ENCODE results near the gene ALOXE3.
"Not testable (repeated sequence)": the region's sequence is repeated elsewhere in the genome, so short reads cannot be mapped to it uniquely, and the experiment has no call there.

ALOXE3 gene

DNA sequence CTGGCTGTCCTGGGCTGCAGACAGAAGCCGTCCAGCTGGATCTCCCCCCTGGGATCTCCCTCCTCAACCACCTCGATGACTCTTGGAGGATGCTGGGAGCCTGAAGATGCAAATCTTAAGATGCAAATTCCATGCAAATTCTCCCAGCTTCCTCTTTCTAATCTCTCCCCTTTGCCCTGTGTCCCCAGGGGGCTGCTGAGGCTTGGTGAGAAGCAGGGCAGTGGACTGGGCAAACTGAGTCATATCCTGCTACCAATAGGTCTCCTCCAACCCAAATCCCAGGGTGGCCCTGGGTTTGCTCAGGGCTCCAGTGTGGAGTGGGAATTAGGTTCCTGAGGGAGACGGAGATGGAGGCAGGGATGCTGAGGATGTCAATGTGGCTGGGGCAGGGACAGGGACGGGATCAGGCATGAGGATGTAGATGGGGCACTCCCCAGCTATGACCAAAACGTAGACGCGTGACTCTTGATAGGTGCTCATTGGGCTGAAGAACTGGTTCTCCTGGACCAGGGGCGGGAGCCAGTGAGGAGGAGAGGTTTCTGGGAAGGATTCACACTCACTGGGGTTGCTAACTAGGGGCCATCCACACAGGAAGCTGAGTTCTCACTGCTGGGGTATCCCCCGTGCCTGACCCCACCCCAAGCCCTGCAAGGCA is 27.2 kb downstream of the ALOXE3 start:
- no peak for DNase-seq

DNA sequence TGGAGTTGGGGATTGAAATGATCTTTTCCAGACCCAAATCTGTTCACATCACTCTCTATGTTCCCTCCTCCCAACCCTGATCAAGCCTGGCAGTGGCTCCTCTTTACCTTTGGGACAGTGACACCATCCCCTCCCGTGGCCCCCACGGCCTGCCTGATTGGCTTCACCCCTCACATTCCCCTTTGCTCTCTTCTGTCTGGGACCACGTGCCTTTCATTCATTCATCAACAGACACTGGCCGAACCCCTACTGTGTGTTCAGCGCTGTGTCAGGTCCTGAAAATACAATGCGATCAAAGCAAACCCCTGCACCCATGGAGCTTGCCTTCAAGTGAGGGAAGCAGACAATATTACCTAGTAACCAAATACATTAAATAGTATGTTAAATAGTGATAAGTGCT is 28.6 kb downstream of the ALOXE3 start:
- no peak for DNase-seq

DNA sequence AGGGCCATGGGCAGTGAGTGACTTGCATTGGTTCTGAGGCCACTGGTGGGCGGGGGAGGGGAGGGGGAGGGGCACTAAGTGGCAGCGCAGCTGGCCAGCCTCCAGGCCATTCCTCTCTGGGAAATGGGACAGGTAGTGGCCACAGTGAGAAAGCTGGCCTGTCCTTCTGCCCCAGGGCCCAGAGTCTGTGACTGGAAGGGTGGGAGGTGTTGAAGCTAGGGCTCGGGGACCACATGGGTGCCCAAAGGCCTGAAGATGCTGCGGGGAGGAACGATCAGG is 30.4 kb downstream of the ALOXE3 start:
- no peak for DNase-seq

DNA sequence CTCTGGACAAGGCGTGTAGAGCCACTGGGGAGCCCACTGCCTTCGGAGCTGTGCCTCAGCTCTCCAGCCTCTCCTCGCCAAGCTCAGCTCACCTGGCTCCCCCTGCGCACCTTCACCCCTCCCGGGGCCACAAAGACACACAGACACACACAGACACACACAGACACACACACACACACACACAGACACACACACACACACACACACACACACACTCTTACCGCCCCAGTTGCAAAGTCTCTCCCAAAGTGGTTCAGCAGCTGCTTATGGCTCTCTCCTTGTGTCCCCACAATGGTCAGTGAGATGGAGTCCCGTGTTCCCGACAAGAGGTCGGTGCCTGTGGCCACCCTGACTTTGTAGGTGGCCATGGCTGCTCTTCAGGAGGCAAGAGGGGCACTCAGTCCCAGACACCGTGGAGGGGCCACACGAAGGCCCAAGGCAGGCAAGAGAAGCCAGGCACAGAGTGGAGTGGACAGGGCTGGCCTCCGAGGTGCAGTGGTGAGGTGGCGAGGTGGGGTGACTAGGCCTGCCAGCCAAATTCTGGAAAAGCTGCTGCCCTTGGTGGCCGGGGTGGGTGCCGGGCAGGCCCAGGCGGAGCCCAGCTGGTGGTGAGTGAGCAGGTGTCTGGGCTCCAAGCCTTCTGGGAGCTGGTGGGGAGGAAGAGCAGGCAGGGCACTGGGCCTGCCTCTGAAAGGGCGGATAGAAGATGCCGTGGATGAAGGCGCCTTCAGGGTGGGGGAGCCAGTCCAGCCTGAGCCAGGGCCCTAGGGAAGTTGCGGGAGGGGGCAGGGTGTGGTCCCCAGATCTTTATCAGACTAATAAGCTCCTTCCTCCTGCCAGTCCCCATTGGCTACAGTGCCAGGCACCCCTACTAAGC is 31.0 kb downstream of the ALOXE3 start, which contains the start of gene ALOX12B:
TSS of gene ALOX12B (minus strand) at position 642 of the 877 bp plus-strand sequence. CDS start at position 368, 274 bp downstream.
- DNase-seq = no peak

DNA sequence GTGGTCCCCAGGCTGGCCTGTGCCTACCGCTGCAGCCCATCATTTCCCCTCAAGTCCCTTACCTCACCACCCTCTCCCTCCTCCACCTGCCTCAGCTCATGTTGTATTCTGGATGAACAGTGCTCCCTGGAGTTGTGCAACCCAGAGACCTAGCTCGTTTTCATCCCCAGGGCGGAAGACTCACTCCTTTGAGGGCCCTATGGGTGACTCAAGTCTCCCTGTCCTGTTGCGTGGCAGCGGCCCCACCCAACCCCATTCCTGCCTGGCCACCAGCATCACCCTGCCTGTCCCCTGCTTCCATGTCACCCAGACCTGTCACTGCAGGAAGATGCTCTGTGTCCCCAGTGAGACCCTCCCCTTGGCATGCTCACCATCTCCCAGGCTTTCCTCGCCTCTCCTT is 34.1 kb downstream of the ALOXE3 start:
- no peak for DNase-seq

DNA sequence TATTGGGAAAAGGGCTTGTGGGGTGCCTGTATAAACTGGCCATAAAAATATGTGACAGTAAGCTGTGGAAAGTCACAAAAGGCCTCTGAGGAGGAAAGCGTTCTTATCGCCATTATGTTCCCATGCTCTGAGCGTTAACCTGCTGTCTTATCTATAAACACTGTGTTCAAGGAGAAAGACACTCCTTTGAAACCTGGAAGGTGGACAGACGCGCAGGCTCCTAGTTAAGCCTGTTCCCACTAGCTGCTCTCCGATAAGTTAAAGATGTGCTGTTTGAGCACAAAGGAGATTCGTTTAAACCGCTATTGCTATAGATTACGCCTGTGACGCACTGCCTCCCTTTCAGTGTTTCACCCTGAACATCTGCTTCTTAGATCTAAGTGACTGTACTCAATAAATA is 36.0 kb downstream of the ALOXE3 start:
- DNase-seq = no peak

DNA sequence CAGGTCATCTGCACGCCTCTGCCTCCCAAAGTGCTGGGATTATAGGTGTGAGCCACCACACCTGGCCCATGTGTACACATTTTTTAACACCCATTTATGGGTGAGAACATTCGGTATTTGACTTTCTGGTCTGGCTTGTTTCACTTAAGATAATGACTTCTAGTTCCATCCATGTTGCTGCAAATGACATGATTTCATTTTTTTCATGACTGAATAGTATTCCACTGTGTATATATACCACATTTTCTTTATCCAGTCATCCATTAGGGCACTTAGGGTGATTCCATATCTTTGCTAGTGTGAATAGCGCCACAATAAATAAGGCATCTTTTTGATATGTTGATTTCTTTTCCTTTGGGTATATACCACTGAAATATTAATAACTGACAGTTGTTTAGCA is 36.4 kb downstream of the ALOXE3 start:
- DNase-seq = no peak

DNA sequence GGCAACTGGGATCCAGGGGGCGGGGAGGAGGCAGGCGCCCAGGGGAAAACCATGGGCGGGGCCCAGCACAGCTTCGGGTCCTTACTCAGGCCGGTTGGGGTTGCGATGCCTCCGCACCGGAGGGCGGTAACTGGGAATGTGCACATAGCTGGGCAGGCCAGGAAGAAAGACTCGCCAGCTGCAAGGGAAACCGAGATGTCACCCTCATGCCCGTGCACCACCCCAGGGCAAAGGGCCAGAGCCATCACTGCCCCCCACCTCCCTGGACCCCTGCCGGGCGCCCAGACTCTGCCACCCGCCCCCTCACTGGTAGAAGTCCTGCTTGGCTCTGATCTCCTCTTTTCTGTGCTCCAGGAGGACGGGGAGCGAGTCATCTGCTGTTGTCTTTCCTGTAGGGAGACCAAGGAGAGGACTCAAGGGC is 37.5 kb downstream of the ALOXE3 start:
- no peak for DNase-seq

DNA sequence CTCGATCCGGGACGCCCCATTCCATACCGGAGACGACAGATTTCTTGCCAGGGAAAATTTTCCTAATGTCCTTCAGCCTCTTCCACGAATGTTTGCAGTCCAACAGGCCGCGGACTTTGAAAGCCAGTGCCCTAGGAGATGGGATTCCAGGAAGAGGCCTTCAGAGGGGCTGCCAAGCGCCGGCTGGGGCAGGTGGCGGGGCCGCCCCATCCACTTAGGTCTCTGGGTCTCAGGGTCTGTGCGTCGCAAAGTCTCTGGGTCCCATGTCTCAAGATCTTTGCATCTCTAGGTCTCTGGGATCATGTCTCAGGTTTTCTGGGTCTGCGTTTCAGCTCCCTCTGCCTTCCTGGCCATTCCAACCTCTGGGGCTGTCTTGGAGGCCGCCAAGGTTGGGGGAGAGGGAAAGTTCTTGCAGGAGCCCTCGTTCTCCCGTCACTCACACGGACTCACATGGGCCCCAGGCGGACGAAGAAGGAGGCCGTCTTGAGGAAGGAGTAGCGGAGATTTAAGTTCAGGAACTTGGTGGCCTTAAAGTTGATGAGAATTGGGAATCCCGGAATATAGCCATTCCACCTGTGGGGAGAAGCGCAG is 38.0 kb downstream of the ALOXE3 start:
- DNase-seq = no peak

DNA sequence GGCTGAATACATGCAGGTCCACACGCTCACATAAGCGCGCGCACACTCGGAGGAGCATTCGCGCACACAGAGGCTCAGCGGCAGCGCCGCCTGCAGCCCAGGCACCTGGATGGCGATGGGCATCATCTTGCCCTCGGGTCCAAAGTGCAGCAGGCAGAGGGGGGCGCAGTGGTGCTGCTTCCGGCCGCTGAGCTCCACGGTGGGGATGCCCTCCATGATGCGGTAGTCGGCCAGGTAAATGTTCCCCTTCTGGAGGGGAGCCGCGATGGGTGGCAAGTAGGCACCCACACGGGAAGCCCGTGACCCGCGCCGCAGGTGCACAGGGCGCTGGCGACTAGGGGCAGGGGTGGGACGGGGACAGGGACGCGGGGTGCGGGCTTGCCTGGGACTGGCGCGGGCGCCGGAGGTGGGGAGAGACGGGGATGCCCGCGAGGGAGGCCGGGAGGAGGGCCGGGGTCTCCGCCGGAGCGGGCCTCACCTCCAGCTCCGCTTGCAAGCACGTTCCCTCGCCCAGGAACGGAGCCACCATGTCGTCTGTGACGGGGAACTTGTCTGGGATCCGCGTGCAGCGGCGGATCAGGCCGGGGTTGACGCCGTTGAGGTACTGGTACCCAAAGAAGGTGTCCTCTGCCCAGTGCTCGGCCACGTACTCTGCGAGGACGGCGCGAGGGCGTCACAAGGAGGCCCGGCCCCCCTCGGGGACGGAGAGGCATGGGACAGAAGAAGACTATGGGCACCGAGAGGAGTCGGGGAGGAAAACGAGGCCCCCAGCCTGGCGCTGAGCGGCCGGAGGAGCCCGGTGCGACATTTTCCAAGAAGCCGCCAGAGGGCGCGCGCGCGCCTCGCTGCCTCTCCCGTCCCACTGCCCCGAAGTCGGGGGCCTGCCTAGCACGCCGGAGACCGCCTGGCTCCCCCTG is 38.8 kb downstream of the ALOXE3 start:
- peak; percentile 83 to 84 for DNase-seq

DNA sequence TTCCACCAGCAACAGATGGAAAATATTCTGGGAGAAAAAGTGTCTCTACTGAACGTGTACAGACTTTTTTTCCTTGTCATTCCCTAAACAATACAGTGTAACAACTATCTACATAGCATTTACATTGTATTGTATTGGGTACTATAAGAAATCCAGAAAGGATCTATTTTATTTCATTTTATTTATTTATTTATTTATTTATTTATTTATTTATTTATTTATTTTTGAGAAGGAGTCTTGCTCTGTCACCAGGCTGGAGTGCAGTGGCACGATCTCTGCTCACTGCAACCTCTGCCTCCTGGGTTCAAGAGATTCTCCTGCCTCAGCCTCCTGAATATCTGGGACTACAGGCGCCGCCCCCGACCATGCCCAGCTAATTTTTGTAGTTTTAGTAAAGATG is 40.4 kb downstream of the ALOXE3 start:
- DNase-seq = not testable (repeated sequence)

DNA sequence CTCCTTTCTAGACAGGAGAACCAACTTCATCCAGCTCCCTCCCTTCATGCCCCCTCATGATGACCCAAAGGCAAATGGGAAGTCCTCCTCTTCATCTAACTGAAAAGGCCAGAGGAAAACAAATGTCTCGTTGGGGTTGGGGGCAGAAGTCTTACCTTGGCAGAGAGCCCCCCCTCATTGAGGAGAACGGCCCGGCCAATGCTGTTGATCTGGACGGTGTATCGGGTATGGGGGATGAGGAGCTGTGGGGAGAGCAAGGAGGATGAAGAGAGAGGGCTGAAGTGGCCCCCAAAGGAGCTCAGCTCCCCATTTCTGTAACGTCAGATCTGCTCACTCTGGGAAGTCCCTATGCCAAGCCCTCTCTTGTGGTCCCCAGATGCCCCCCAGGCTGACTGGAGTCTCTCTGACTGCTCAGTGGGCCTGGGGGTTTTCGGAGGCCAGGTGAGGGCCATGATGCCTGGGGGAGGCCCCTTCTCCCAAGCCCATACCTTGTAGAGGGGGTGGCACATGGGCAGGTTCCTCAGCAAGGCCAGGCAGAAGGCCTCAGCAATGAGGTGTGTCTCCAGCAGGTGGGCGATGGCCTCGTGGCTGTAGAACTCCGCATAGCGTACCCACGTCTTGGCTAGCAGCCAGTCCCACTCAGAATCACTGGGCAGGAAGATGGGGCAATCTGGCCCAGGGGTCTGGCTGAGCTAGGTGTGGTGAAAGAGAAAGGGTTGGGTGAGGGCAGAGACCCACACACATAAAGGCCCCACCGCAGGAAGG is 41.6 kb downstream of the ALOXE3 start:
- no peak for DNase-seq

DNA sequence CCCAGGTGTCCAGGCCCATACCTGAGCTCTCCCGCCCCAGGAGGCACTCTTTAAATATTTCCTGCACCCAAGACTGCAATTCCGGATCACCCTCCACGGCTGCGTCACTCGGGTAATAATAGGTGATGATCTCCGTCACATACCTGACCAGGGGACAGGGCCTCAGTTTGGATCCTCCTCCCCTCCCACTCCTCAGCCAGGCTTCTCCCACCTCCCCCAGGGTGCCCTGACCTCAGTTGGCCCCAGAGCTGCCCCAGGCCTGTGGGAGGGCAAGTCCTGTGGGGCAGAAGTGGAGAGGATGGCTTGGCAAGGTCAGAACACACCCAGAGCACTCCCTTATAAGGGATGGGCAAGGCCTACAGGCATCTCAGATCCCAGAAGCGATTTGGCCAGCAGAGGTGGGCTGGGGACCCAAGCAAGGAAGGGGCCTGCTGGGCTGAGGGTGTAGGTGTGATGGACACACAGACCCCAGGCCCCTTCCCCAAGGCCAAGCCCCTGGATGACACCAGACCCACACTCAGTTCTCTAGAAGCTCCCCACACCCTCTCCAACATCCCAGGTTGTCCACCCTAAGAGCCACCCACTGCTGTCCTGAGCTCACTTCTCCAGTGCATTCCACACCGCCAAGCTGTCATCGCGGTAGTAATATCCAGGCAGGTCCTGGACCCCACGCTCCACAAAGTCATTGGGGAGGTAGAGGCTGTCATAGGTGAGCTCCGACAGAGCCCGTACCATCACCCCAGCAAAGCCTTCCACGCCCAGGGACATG is 42.6 kb downstream of the ALOXE3 start:
- DNase-seq = no peak

DNA sequence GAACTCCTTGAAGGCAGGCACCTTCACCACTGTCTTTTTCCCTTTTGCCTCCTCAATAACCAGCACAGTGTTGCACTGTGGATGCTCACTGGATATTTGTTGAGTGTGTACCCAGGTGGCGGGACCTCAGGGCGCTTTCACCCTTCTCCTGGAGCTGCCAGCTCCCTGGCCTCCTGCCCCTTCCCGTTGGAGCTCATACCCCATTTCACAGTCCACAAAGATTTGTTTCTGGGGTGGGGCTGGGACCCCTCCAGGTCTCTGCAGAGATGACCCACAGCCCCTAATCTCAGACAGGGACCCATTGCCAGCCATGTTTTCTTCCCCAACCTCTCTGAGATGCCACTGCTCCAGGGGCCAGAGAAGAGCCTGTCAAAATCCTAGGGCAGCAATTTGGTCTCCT is 43.2 kb downstream of the ALOXE3 start:
- no peak for DNase-seq

DNA sequence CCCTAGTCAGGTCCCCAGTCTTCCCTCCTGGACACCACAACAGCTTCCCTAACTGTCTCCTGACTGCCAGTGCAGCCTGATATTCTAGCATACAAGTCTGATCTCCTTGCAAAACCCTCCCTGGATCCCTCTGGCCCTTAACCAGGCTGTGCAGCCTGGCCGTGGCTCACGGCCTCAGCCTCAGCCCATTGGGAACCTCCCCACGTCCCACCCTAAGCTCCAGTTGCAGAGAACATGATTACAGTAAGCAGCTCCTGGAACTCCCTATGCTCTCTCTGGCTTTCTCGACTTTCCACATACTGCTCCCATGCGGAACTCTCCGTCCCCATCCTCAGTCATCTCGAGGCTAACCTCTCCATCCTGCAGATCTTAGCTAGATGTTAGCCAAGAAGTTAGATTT is 43.8 kb downstream of the ALOXE3 start:
- DNase-seq = no peak

DNA sequence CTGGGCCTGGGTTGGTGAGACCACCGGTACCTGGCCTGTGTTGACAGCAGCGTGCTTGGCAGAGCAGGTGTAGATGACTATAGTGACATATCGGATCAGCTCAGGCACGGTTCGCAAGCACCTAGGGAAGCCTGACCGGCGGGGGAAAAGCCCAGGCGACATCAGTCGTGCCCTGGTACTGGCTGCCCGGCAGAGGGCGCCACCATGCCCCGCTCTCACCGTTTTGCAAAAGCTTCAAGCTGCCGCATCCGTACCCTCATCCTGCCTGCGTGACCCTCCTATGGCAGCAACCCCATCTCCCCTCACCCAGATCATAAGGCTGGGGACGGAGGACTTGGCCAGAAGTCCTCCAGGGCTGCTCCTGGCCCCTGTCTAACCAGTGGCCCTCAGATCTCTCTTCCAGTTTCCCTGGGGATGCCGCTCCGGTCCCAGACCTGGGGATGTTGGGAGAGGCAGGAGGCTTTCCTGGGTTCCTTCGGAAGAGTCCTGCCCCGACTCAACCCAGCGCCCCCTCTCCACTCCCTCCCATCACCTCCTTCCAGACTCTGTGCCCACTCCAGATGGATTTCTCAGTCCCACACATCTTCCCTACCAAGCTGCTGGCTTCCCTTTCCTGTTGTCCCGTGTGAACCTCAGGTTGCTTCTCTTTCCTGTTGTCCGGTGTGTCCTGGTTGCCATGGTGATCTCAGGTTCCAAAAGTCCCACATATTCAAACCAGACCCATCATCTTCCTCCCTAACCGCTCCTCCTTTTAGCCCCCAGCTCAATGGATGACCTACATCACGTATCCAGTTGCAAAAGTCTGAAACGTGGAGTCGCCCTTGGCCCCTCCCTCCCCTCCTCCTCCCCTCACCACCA is 44.5 kb downstream of the ALOXE3 start:
- peak; percentile 90 to 93 for DNase-seq

DNA sequence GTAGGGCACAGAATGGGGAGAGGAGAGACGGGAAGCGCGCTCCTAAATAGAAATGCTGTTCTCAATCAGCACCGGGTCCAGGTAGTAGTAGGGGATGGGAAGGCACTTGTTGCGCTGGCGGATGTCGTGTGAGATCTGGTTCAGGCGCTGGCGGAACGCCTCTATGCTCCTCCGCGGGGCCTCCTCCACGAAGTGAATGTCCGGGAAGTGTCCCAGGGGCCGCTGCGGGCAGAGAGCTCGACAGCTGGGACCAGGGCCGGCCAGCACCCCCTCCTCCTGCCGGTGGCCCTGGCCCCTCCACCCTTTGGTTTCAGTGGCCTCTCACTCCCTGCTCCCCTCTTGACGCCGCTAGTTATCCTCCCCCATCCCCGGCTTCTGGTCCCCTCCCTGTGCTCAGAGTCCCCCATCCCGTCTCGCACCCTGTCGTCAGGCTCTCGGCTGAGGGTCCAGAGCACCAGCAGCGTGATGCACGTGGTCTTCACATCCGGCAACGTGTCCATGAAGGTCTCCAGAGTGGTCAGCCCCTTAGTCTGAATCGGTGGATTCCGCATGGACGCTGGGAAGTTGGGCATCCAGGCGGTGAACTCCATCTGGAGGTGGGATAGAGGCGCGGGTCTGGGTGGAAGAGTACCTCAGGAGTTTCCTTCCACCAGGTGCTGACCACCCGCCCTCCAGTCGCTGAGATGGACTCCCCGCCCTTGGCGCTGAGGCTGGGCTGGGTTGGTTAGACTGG is 45.4 kb downstream of the ALOXE3 start:
- peak; percentile 49 for DNase-seq

DNA sequence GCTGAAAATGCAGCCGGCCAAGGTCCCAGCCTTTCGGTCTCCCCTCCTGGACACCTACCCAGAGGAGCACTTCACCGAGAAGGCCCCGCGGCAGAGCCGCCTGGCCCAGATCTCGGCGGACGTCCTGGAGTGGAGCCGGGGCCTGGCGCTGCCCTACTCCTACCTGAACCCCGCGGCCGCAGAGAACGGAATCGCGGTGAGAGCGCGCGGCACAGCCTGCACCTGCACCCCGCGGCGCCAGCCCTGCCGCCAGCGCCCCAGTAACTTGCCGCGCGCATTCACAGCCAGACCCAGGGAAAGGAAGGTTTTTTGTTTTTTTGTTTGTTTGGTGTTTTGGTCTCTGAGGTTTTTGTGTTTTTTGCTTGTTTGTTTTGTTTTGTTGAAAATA is 46.0 kb downstream of the ALOXE3 start:
- peak in 1 of 2 donors; percentile 18 for DNase-seq

DNA sequence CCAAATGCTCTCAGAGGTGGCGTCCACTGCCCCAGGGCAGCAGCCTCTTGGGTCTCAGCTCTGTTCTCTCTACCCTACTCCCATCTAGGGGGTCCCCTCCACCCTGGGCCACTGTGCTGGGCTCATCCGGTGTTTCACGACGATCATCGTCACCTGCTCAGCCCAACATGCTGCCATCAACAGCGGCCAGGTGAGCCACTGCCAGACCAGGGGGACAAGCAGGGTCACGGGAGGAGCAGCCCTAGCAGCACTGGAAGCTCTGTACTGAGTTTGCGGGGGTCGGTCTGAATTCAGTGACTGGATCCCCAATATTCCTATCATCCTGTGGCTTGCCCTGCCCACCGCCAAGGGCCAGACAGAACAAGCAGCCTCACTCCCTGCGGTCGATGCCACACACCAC is 46.8 kb downstream of the ALOXE3 start:
- DNase-seq = no peak

DNA sequence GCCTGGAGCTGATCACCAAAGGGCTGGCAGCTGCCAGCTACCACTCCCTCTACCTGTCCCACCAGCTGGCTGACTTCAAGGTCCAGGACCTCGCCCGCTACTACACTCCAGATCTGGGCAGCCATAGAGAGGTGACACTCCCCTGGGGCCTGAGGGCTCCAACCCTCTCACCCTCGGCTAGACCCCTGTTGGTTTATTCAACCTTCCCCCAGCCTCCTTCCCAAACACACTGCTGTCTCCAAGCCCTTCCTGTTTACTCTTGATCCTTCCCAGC is 48.8 kb downstream of the ALOXE3 start:
- DNase-seq = no peak

Data from stimulated activated CD4-positive, alpha-beta T cell treated with anti-CD3 and anti-CD28 coated beads, Interleukin-2, amount 100 ng/mL, for 24 hours (primary cell).